A673 (cell line): Measurements from ENCODE around the gene UNC79.

Source experiments
- EZH2 ChIP-seq: fragments of 200-600 bp; sonication (generic); IDR thresholded peaks from 2 replicates; pipeline ENCODE4 v1.6.1; 2017; ENCODE audit warnings: borderline replicate concordance, low read depth, mild to moderate bottlenecking, mixed read lengths, antibody characterized with exemption, low read length; ENCODE audit not compliant: poor library complexity, severe bottlenecking
- TF ChIP-seq, protein P1 (sequence below): fragments of 300-800, 200-600 bp; sonication (generic); conservative IDR thresholded peaks from 2 replicates; pipeline ENCODE4 v1.5.1; 2017; ENCODE audit warnings: low read depth, mild to moderate bottlenecking, antibody characterized with exemption, low read length, moderate library complexity, mixed read lengths

GRCh38 chr14:93736378-93737014 lies 305.8 kb downstream of the UNC79 start:
- TF ChIP-seq, protein P1, sequence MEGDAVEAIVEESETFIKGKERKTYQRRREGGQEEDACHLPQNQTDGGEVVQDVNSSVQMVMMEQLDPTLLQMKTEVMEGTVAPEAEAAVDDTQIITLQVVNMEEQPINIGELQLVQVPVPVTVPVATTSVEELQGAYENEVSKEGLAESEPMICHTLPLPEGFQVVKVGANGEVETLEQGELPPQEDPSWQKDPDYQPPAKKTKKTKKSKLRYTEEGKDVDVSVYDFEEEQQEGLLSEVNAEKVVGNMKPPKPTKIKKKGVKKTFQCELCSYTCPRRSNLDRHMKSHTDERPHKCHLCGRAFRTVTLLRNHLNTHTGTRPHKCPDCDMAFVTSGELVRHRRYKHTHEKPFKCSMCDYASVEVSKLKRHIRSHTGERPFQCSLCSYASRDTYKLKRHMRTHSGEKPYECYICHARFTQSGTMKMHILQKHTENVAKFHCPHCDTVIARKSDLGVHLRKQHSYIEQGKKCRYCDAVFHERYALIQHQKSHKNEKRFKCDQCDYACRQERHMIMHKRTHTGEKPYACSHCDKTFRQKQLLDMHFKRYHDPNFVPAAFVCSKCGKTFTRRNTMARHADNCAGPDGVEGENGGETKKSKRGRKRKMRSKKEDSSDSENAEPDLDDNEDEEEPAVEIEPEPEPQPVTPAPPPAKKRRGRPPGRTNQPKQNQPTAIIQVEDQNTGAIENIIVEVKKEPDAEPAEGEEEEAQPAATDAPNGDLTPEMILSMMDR: no peak
- no peak for TF ChIP-seq EZH2
